ENCODE data around the gene CARMIL1.
A peak's percentile ranks its signal among the peaks of the same experiment; 100 is the strongest.
"Not testable (repeated sequence)": the region's sequence is repeated elsewhere in the genome, so short reads cannot be mapped to it uniquely, and the experiment has no call there.

CARMIL1 gene

DNA sequence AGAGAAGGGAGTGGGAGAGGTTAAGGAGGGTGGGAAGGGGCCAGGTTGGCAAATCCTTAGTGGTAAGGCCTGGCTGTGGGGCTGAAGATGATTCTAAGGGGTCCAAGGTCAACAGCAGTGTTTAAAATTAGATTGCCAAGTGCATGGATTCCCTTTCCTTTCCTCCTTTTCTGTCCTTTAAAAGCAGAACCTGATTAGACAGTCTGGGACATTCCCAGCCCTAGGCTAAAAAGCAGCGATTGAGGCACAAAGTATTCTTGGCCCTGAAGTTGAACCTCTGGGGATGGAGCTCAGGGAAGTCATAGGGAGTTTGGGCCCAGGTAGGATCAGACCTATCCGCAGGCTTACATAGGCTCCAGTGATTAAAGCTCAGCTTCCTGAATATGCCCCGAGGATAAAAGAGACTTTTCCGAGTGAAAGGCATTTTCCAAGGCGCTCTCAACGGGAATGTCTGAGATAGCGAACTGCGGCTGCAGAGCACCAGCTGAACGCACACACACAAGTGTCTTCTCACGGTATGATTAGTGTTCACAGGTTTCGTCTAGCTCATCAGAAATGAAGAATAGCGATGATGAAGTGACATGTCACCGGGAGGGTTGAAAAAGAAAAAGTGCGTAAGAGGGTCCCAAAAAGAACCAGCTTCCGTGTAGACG, 787 bp upstream of the CARMIL1 start:
- DNase-seq: no peak

- DNase-seq: no peak
Observed at GRCh38 chr6:25279748-25280343, 672 bp downstream of the CARMIL1 start.

DNA sequence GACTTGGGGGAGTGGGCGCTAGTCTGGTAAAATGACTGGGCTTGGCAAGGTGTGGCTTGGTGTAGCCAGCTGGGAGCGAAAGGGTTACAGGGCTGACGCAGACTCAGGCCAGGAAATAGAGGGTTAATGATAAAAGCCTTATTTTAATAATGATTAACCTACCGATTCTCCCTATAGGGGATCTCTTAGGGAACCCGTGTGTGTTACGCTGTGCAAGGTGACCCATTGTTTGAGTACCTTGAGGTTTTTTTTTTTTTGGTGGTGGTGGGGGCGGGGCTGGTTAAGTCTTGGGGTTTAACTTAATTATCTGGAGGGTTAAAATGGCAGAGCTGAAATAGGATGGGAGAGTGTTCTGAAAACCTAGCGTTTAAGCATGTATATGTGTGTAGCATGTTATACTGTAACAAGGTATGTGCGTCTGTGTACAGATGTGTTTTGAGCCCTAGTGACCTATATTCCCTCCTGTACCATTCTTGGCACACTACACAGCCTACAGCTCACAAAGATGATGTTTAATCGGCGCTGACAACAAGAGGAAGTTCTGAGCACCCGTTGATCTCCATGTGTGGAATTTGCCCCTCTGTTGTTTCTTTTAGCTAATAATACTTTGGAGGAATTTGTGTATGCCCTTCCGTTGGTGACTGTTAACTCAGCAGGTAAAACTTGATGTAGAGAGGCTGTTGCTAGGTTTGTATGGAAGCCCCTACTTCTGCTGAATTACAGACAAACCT, 1.3 kb downstream of the CARMIL1 start:
- peak; percentile 1 to 4 for DNase-seq

DNA sequence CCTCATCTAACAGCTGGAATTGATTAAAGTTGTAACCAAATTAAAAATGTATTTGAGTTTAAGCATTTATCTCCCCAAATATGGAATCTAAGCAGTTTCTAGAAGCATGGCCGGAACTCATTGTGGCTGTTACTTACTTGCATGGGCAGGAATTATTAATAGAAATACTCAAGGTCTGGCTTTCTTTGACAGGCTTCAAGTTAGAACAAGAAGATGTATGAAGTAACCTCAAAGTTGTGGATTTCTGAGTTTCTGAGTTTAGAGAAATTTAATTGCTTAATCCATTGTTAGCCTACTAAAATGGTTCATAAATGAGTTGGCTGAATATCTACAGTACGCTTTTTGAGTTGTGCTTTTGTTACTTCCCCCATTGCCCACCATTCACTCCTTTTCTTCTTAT, 7.7 kb downstream of the CARMIL1 start:
- no peak for DNase-seq

- no peak for DNase-seq
Observed at GRCh38 chr6:25287941-25288340, 8.8 kb downstream of the CARMIL1 start.

- no peak for DNase-seq
Observed at GRCh38 chr6:25288518-25288917, 9.3 kb downstream of the CARMIL1 start.

DNA sequence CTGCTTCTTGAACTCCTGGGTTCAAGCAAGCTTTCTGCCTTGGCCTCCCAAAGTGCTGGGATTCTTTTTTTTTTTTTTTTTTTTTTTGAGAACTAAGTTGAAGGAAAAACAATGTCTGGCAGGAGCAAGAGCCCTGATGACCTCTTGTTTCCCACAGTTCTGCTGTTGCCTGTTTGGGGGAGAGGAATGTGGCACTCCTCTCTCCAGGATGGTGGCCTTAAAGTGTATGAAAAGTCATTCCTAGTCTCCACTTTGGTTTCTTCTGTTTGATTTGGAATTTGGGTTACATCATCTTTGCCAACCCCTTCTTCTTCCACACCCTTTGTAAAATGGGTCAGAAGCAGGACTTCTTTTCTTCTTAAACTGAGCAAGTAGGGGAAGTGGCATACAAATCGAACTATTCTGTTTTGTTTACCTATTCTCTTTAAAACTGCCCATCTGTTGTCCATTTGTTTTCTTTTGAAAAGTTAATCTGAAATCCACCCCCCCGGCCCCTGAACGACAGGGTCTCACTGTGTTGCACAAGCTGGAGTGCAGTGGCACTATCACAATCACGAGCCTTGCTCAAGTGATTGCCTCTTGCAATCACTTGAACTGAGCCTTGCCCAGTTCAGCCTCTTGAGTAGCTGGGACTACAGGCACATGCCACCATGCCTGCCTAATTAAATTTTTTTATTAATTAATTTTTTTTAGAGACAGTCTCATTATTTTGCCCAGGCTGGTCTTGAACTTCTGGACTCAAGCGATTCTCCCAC, 11.3 kb downstream of the CARMIL1 start:
- no peak for DNase-seq

GRCh38 chr6:25292384-25292783, 13.2 kb downstream of the CARMIL1 start:
- no peak for DNase-seq

DNA sequence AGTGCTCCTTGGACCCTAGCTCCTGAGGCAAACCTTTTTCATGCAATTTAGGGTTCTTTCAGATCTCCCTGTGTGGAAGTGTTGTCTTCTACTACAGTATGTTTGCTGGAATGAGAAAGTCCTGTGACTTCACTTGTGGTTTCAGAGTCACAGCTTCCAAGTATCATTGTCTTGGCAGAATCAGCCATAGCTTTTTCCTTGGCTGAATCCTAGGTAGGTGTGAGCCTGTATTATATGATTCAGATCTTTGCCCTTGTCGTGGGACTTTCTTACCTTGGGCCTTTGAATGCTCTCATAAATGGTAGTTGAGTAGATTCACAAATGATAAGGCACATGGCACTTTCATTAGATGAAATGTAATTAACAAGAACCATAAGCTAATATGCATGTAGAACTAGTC, 16.5 kb downstream of the CARMIL1 start:
- DNase-seq: no peak

DNA sequence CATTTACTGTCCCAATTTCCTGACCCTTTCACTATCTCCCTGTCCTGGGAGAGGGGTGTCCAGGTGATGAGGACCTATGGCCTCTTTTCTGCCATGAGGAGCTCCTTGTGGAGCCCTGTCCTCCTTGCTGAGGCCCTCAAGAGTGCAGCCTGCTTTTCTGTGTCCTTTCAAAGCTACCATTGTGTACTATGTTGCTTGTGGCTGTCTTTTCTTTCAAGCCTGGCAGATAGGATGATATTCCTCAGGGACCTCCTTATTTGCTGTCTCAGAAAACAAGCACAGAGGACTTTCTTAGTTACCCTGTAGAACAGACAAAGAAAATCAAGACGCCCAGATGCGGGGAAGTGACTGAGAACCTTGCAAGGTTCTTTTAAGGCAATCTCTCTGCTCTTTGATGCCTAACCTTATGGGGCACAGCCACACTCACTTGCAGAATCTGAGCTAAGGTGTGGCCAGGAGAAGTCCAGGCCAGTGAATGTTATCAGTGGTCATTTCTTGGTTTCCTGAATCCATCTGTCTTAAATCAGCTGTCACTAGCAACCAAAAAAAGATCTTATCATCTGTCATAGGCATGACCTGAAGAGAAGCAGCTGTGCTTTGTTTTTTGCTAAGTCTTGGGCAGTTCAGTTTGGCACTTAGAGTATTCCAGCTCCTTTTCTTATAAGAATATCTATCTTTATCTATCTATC, 17.2 kb downstream of the CARMIL1 start:
- DNase-seq: no peak

DNA sequence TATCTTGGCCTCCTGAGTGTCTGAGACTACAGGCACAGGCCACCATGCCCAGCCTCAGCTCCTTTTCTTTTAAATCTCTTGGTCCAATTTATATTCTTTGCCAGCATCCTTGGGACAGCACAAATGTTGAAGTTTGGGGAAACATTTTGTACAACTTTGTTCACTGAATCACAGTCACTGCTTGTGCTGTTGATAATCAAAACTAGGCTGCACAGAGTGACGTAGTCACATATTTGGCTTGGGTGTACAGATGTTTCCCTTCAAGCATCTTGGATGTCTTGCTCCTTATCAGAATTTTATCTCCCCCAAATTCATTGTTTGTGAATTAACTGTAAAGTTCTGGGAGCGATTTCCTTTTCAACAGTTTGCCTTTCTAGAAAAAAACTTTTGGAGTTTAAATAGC, 17.9 kb downstream of the CARMIL1 start:
- DNase-seq: no peak

GRCh38 chr6:25297823-25298522, 18.8 kb downstream of the CARMIL1 start:
- DNase-seq: no peak

GRCh38 chr6:25298523-25298865, 19.3 kb downstream of the CARMIL1 start:
- DNase-seq: not testable (repeated sequence)

DNA sequence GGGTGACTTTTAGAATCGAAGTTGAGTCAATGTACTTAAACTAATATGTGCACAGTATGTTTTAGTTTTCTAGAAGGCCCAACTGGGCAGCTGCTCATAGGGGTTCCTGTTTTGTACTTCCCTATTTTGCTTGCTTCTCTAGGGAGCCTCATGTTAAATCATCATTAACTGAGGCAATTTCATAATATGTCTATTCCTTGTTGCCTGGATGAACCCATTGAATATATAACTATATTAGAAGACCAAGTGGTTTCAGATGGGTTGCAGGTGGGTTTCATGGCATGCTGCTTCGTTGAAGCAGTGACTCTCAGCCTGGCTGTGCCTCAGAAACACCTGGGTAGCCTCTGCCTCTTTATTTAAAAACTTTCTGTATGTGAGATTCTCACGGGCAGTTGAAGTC, 22.2 kb downstream of the CARMIL1 start:
- DNase-seq: no peak

GRCh38 chr6:25302151-25302550, 23.0 kb downstream of the CARMIL1 start:
- DNase-seq: no peak

DNA sequence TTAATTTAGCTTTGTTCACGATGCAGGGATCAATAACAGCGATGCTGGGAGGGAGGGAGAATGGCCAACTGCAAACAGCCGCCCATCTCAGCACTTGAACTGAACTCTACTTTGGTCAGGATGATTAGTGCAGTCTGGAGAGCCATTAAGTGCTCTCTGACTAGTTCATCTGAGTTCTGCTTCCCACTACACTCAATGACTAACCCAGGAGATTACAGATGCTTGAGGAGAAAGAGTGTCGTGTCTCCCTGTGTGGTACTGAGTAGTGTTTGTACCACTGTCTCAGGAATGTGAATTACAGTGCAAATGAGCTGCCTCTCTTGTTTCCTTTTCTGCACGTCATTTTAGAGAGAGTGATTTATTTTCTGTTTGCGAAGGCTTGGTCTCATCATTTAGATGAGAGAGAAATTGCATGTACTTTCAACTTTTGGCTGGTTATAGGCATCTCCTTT, 23.5 kb downstream of the CARMIL1 start:
- no peak for DNase-seq

- DNase-seq: no peak
Observed at GRCh38 chr6:25303254-25303653, 24.1 kb downstream of the CARMIL1 start.

DNA sequence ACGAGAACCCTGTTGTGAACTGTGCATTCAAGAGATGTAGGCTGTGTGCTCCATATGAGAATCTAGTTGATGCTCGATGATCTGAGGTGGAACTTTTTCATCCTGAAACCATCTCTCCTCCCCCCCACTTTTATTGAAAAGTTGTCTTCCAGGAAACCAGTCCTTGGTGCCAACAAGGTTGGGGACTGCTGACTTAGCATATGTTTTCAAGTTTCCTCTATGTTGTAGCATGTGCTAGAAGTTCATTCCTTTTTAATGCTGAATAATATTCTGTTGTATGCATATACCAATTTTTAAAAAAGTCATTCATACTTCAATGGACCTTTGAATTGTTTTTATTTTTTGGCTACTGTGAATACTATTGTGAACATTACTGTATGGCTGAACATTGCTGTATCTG, 27.2 kb downstream of the CARMIL1 start:
- DNase-seq: no peak

DNA sequence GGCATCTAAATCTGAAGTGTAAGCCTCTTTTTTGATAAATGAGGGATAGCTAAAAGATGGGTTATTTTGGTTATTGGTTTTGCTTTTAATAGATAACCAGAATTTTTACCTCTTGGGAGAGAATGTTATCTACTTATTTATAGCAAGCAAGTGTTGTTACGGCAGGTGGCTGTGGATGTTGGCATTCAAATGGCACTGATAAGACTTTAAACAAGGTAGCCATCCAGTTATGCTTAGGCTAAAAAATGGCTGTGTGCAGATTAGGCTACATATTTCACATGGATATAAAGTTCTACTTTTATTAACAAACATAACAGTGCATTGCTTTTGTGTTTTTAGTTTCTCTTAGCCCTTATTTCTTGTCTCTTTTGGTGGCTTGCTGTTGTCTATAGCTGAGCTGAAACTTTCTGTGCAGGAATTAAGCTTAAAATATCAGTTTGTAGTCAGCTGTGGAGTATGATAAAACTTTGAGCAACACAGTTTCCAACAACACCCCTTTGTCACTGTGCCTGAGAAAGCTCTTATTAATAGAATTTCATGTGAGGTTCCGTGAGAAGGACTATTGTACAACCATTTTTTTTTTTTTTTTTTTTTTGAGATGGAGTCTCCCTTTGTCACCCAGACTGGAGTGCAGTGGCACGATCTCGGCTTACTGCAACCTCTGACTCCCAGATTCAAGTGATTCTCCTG, 28.8 kb downstream of the CARMIL1 start:
- DNase-seq: no peak

GRCh38 chr6:25309886-25310285, 30.7 kb downstream of the CARMIL1 start:
- no peak for DNase-seq

DNA sequence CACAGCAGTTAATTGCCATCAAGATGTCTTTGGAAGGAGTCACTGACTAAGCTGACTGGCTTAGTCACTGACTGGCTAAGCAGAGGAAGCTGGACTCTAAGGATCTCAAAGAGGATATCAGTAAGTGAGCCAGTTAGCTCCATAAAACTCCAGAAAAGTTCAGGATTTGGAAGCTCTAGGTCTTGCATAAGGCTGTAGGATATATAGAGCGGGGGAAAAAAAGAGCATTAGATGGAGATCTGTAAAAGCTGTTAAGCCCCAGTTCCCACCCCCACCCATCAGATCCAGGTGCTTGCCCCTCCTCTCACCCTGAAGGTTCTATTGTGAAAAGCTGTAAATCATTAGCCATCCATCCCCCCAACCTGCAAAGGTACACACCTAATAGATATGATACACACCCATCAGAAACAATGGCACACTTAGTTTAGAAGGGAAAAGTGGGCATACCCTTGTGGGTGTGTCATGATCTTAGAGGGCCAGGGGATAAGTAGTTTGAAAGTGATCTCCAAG, 32.2 kb downstream of the CARMIL1 start:
- DNase-seq: no peak

Measured in activated CD4-positive, alpha-beta T cell treated with anti-CD3 and anti-CD28 coated beads, Interleukin-2, amount 50 U/mL, for 4 hours (primary cell).